HEK293 (cell line): ENCODE measurements around the gene ARPC5L.

ENCODE experiments used
- CTCF ChIA-PET: fragments of 350-600 bp; formaldehyde crosslinking; extraction: SDS; loops from one replicate; lab custom pipeline; 2021; ENCODE audit warnings: antibody characterized with exemption; lab: Yijun Ruan, JAX
- POLR2A ChIA-PET: fragments of 300-600 bp; formaldehyde crosslinking; extraction: SDS; loops from one replicate; lab custom pipeline; 2020; ENCODE audit warnings: antibody characterized with exemption, inconsistent platforms; lab: Yijun Ruan, JAX
- H3K27ac ChIP-seq: fragments of 200-500 bp; sonication (Bioruptor generic); 2 replicates; pipeline ENCODE4 v1.5.1; 2014; ENCODE audit warnings: low read depth, low read length, control low read depth, inconsistent platforms; ENCODE audit errors: extremely low read depth
- H3K36me3 ChIP-seq, 2 experiments: fragments of 200-500 bp in 1 of 2; sonication (Bioruptor generic) in 1 of 2; 1 replicate in 1 of 2; 2 replicates in 1 of 2; pipeline ENCODE4 v1.5.1; 2014 to 2017; ENCODE audit warnings: inconsistent platforms in 2 of 2, low read length in 2 of 2; ENCODE audit not compliant: control insufficient read depth in 2 of 2, insufficient read depth in 1 of 2
- H3K4me1 ChIP-seq: fragments of 200-500 bp; sonication (Bioruptor generic); 2 replicates; pipeline ENCODE4 v1.5.1; 2014; ENCODE audit warnings: mild to moderate bottlenecking, low read length, inconsistent platforms; ENCODE audit not compliant: control insufficient read depth, insufficient read depth
- H3K4me3 ChIP-seq: 2 replicates; pipeline ENCODE4 v1.5.1; 2011; ENCODE audit warnings: low read depth, mild to moderate bottlenecking, control low read depth, low read length, moderate library complexity
- H3K9me3 ChIP-seq: fragments of 200-500 bp; sonication (Bioruptor generic); 2 replicates; pipeline ENCODE4 v1.5.1; 2014; ENCODE audit warnings: low read depth, low read length, inconsistent platforms; ENCODE audit not compliant: control insufficient read depth, insufficient read depth
- GLIS2 ChIP-seq: fragments of 450-650 bp; formaldehyde crosslinking; IDR thresholded peaks from 2 replicates; pipeline ENCODE4 v1.5.1; 2016; ENCODE audit warnings: missing biosample characterization, missing genetic modification characterization
- HOXD13 ChIP-seq: sonication (generic); formaldehyde crosslinking; IDR thresholded peaks from 2 replicates; pipeline ENCODE4 v1.8.0; 2022; ENCODE audit warnings: missing genetic modification reagents, borderline replicate concordance
- KLF1 ChIP-seq: fragments of 450-650 bp; formaldehyde crosslinking; IDR thresholded peaks from 2 replicates; pipeline ENCODE4 v1.5.1; 2016; ENCODE audit warnings: missing biosample characterization, missing genetic modification characterization
- KLF16 ChIP-seq: fragments of 450-650 bp; formaldehyde crosslinking; IDR thresholded peaks from 2 replicates; pipeline ENCODE4 v1.5.1; 2017; ENCODE audit warnings: missing biosample characterization, missing genetic modification characterization
- KLF8 ChIP-seq: fragments of 450-650 bp; formaldehyde crosslinking; IDR thresholded peaks from 2 replicates; pipeline ENCODE4 v1.5.1; 2016; ENCODE audit warnings: missing biosample characterization, missing genetic modification characterization
- KLF9 ChIP-seq: fragments of 450-650 bp; formaldehyde crosslinking; IDR thresholded peaks from 2 replicates; pipeline ENCODE4 v1.5.1; 2016; ENCODE audit warnings: missing biosample characterization, missing genetic modification characterization, low read depth
- PRDM1 ChIP-seq: fragments of 450-650 bp; formaldehyde crosslinking; IDR thresholded peaks from 2 replicates; pipeline ENCODE4; 2016; ENCODE audit warnings: missing biosample characterization, missing genetic modification characterization
- SP7 ChIP-seq: fragments of 450-650 bp; formaldehyde crosslinking; IDR thresholded peaks from 2 replicates; pipeline ENCODE4 v1.5.1; 2016; ENCODE audit warnings: missing biosample characterization, missing genetic modification characterization
- ZBTB48 ChIP-seq: fragments of 450-650 bp; formaldehyde crosslinking; IDR thresholded peaks from 2 replicates; pipeline ENCODE4 v1.5.1; 2016; ENCODE audit warnings: missing biosample characterization, missing genetic modification characterization
- ZBTB7A ChIP-seq: fragments of 450-650 bp; formaldehyde crosslinking; IDR thresholded peaks from 2 replicates; pipeline ENCODE4 v1.5.1; 2016; ENCODE audit warnings: low read depth, missing biosample characterization, missing genetic modification characterization
- ZNF157 ChIP-seq: fragments of 450-650 bp; formaldehyde crosslinking; IDR thresholded peaks from 2 replicates; pipeline ENCODE4 v1.5.1; 2016; ENCODE audit warnings: missing biosample characterization, missing genetic modification characterization
- ZNF501 ChIP-seq: fragments of 450-650 bp; formaldehyde crosslinking; IDR thresholded peaks from 2 replicates; pipeline ENCODE4 v1.5.1; 2016; ENCODE audit warnings: missing biosample characterization, missing genetic modification characterization
- ZNF555 ChIP-seq: fragments of 450-650 bp; formaldehyde crosslinking; conservative IDR thresholded peaks from 2 replicates; pipeline ENCODE4 v1.5.1; 2017; ENCODE audit warnings: missing biosample characterization, mild to moderate bottlenecking, missing genetic modification characterization, inconsistent platforms
- ZNF629 ChIP-seq: fragments of 450-650 bp; formaldehyde crosslinking; IDR thresholded peaks from 2 replicates; pipeline ENCODE4 v1.5.1; 2017; ENCODE audit warnings: missing biosample characterization, missing genetic modification characterization
- ZNF658 ChIP-seq: fragments of 450-650 bp; formaldehyde crosslinking; IDR thresholded peaks from 2 replicates; pipeline ENCODE4; 2016; ENCODE audit warnings: missing biosample characterization, missing genetic modification characterization
- ZNF660 ChIP-seq: fragments of 450-650 bp; IDR thresholded peaks from 2 replicates; pipeline ENCODE4 v1.5.1; 2018; ENCODE audit warnings: missing biosample characterization, mild to moderate bottlenecking, missing genetic modification characterization
- ZNF701 ChIP-seq: fragments of 450-650 bp; formaldehyde crosslinking; IDR thresholded peaks from 2 replicates; pipeline ENCODE4 v1.5.1; 2016; ENCODE audit warnings: missing biosample characterization, missing genetic modification characterization
- ZNF777 ChIP-seq: fragments of 450-650 bp; formaldehyde crosslinking; IDR thresholded peaks from 2 replicates; pipeline ENCODE4 v1.5.1; 2017; ENCODE audit warnings: missing biosample characterization, missing genetic modification characterization, borderline replicate concordance
- ZNF791 ChIP-seq: fragments of 450-650 bp; formaldehyde crosslinking; IDR thresholded peaks from 2 replicates; pipeline ENCODE4 v1.5.1; 2016; ENCODE audit warnings: missing biosample characterization, missing genetic modification characterization
- ZSCAN30 ChIP-seq: fragments of 450-650 bp; IDR thresholded peaks from 2 replicates; pipeline ENCODE4 v1.5.1; 2018; ENCODE audit warnings: missing biosample characterization, mild to moderate bottlenecking, missing genetic modification characterization, moderate library complexity
- TF ChIP-seq, protein P1 (sequence below): fragments of 450-650 bp; formaldehyde crosslinking; IDR thresholded peaks from 2 replicates; pipeline ENCODE4 v1.5.1; 2016; ENCODE audit warnings: missing biosample characterization, missing genetic modification characterization
- TF ChIP-seq, protein P2 (sequence below): fragments of 450-650 bp; formaldehyde crosslinking; IDR thresholded peaks from 2 replicates; pipeline ENCODE4 v1.5.1; 2016; ENCODE audit warnings: missing biosample characterization, missing genetic modification characterization
- TF ChIP-seq, protein P3 (sequence below): fragments of 450-650 bp; formaldehyde crosslinking; IDR thresholded peaks from 2 replicates; pipeline ENCODE4 v1.5.1; 2016; ENCODE audit warnings: missing biosample characterization, missing genetic modification characterization
- TF ChIP-seq, protein P4 (sequence below): fragments of 450-650 bp; formaldehyde crosslinking; IDR thresholded peaks from 2 replicates; pipeline ENCODE4 v1.5.1; 2016; ENCODE audit warnings: missing biosample characterization, missing genetic modification characterization
- TF ChIP-seq, protein P5 (sequence below): fragments of 450-650 bp; formaldehyde crosslinking; IDR thresholded peaks from 2 replicates; pipeline ENCODE4 v1.5.1; 2016; ENCODE audit warnings: missing biosample characterization, missing genetic modification characterization, borderline replicate concordance
- TF ChIP-seq, protein P6 (sequence below): fragments of 450-650 bp; formaldehyde crosslinking; IDR thresholded peaks from 2 replicates; pipeline ENCODE4 v1.5.1; 2016; ENCODE audit warnings: missing biosample characterization, missing genetic modification characterization, low read depth

Gene ARPC5L

DNA sequence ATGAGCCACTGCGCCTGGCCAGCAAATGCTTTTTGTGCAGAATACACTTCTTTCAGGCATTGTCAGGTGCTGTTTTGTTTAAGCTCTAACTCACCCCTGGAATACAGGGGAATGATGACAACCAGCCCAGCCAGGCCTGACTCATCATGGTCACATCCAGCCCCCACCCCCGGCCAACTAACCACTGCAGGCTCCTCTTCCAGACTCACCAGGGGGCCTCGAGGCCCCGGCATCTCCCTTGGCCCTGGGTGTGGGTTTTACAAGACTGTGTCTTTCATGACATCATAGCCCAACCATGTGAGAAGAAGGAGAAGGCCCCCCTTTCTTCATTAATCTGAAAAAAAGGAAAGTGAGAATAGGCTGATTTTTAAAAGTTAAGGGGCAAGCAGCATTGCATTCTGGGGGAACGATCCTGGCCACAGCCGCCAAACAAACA lies 49.5 kb upstream of the ARPC5L start:
- ChIA-PET CTCF (interaction anchor here (0.6 to 10.0 kb wide), 7 partner anchors 18 to 273 kb away, joined by 3 to 97 read pairs (median 3); partner anchors contain the start of genes NR6A1, OLFML2A and WDR38), POLR2A (interaction anchor here (0.6 to 3.2 kb wide), 8 partner anchors 17 to 57 kb away, joined by 3 to 13 read pairs (median 6); no protein-coding TSS in a partner anchor)
- Histone ChIP-seq H3K36me3 (no peaks in the 10 kb centered on the region), H3K9me3 (no peaks in the 10 kb centered on the region), H3K27ac (no peak overlapping the region; the same call in none of the 2 replicates), H3K4me1 (0 out of 2 replicates have a peak, but pooled peaks cover 3% of the 10 kb centered on the region), H3K4me3 (no peak overlapping the region)
- TF ChIP-seq, protein P1, sequence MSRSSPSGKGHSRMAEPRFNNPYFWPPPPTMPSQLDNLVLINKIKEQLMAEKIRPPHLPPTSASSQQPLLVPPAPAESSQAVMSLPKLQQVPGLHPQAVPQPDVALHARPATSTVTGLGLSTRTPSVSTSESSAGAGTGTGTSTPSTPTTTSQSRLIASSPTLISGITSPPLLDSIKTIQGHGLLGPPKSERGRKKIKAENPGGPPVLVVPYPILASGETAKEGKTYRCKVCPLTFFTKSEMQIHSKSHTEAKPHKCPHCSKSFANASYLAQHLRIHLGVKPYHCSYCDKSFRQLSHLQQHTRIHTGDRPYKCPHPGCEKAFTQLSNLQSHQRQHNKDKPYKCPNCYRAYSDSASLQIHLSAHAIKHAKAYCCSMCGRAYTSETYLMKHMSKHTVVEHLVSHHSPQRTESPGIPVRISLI (tag by site-specific recombination): no peak; the same call in 1 of the 2 replicates
- TF ChIP-seq, protein P2, sequence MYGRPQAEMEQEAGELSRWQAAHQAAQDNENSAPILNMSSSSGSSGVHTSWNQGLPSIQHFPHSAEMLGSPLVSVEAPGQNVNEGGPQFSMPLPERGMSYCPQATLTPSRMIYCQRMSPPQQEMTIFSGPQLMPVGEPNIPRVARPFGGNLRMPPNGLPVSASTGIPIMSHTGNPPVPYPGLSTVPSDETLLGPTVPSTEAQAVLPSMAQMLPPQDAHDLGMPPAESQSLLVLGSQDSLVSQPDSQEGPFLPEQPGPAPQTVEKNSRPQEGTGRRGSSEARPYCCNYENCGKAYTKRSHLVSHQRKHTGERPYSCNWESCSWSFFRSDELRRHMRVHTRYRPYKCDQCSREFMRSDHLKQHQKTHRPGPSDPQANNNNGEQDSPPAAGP (tag by site-specific recombination): 0 out of 2 replicates have a peak, but pooled peaks have one; percentile 23
- TF ChIP-seq ZNF791 (tag by site-specific recombination): no peak
- no peak for TF ChIP-seq ZNF777 (tag by site-specific recombination)
- peak; percentile 92 for TF ChIP-seq ZNF629
- TF ChIP-seq, protein P3, sequence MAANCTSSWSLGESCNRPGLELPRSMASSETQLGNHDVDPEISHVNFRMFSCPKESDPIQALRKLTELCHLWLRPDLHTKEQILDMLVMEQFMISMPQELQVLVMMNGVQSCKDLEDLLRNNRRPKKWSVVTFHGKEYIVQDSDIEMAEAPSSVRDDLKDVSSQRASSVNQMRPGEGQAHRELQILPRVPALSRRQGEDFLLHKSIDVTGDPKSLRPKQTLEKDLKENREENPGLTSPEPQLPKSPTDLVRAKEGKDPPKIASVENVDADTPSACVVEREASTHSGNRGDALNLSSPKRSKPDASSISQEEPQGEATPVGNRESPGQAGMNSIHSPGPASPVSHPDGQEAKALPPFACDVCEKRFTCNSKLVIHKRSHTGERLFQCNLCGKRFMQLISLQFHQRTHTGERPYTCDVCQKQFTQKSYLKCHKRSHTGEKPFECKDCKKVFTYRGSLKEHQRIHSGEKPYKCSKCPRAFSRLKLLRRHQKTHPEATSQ (tag by site-specific recombination): no peak
- peak; percentile 61; the same call in 1 of the 2 replicates for TF ChIP-seq SP7 (tag by site-specific recombination)
- TF ChIP-seq, protein P4, sequence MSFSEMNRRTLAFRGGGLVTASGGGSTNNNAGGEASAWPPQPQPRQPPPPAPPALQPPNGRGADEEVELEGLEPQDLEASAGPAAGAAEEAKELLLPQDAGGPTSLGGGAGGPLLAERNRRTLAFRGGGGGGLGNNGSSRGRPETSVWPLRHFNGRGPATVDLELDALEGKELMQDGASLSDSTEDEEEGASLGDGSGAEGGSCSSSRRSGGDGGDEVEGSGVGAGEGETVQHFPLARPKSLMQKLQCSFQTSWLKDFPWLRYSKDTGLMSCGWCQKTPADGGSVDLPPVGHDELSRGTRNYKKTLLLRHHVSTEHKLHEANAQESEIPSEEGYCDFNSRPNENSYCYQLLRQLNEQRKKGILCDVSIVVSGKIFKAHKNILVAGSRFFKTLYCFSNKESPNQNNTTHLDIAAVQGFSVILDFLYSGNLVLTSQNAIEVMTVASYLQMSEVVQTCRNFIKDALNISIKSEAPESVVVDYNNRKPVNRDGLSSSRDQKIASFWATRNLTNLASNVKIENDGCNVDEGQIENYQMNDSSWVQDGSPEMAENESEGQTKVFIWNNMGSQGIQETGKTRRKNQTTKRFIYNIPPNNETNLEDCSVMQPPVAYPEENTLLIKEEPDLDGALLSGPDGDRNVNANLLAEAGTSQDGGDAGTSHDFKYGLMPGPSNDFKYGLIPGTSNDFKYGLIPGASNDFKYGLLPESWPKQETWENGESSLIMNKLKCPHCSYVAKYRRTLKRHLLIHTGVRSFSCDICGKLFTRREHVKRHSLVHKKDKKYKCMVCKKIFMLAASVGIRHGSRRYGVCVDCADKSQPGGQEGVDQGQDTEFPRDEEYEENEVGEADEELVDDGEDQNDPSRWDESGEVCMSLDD: no peak
- no peak for TF ChIP-seq ZSCAN30 (tag by site-specific recombination)
- TF ChIP-seq ZNF501: no peak
- TF ChIP-seq, protein P5, sequence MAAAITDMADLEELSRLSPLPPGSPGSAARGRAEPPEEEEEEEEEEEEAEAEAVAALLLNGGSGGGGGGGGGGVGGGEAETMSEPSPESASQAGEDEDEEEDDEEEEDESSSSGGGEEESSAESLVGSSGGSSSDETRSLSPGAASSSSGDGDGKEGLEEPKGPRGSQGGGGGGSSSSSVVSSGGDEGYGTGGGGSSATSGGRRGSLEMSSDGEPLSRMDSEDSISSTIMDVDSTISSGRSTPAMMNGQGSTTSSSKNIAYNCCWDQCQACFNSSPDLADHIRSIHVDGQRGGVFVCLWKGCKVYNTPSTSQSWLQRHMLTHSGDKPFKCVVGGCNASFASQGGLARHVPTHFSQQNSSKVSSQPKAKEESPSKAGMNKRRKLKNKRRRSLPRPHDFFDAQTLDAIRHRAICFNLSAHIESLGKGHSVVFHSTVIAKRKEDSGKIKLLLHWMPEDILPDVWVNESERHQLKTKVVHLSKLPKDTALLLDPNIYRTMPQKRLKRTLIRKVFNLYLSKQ (tag by site-specific recombination): no peak
- peak; percentile 66 for TF ChIP-seq GLIS2 (tag by site-specific recombination)
- peak; percentile 78 for TF ChIP-seq ZNF660 (tag by site-specific recombination)
- no peak for TF ChIP-seq ZBTB7A (tag by site-specific recombination)
- no peak for TF ChIP-seq ZNF701
- TF ChIP-seq ZNF658: no peak
- TF ChIP-seq KLF16 (tag by site-specific recombination): no peak
- TF ChIP-seq KLF8: peak; percentile 36; the same call in 1 of the 2 replicates
- peak; percentile 30 for TF ChIP-seq KLF1
- TF ChIP-seq ZBTB48: 0 out of 2 replicates have a peak, but pooled peaks have one; percentile 43
- no peak for TF ChIP-seq ZNF555 (tag by site-specific recombination)
- peak; percentile 47; the same call in 1 of the 2 replicates for TF ChIP-seq PRDM1 (tag by site-specific recombination)
- TF ChIP-seq, protein P6, sequence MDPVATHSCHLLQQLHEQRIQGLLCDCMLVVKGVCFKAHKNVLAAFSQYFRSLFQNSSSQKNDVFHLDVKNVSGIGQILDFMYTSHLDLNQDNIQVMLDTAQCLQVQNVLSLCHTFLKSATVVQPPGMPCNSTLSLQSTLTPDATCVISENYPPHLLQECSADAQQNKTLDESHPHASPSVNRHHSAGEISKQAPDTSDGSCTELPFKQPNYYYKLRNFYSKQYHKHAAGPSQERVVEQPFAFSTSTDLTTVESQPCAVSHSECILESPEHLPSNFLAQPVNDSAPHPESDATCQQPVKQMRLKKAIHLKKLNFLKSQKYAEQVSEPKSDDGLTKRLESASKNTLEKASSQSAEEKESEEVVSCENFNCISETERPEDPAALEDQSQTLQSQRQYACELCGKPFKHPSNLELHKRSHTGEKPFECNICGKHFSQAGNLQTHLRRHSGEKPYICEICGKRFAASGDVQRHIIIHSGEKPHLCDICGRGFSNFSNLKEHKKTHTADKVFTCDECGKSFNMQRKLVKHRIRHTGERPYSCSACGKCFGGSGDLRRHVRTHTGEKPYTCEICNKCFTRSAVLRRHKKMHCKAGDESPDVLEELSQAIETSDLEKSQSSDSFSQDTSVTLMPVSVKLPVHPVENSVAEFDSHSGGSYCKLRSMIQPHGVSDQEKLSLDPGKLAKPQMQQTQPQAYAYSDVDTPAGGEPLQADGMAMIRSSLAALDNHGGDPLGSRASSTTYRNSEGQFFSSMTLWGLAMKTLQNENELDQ (tag by site-specific recombination): no peak
- TF ChIP-seq KLF9 (tag by site-specific recombination): no peak
- TF ChIP-seq ZNF157: no peak
- 0 out of 2 replicates have a peak, but pooled peaks have one; percentile 48 for TF ChIP-seq HOXD13
